ENCODE data around the gene MRPS25.

DNA sequence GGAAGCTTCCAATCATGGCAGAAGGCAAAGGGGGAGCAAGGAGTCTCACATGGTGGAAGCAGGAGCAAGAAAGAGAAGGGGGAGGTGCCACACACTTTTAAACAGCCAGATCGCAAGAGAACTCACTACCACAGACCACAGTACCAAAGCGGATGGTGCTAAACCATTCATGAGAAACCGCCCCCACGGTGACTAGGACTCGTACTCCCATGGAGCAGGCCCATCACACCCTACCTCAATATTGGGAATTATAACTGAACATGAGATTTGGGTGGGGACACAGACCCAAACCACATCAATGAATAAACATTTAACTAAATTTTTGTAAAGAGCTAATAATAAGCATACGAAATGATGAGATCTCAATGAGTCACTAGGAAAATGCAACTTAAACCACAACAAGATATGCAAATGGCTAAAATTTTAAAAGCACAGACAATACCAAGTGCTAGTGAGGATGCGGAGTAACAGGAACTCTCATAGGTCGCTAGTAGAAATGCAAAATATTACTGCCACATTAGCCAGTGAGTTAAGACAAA is 10.0 kb downstream of the MRPS25 start:
- TF ChIP-seq, protein P1, sequence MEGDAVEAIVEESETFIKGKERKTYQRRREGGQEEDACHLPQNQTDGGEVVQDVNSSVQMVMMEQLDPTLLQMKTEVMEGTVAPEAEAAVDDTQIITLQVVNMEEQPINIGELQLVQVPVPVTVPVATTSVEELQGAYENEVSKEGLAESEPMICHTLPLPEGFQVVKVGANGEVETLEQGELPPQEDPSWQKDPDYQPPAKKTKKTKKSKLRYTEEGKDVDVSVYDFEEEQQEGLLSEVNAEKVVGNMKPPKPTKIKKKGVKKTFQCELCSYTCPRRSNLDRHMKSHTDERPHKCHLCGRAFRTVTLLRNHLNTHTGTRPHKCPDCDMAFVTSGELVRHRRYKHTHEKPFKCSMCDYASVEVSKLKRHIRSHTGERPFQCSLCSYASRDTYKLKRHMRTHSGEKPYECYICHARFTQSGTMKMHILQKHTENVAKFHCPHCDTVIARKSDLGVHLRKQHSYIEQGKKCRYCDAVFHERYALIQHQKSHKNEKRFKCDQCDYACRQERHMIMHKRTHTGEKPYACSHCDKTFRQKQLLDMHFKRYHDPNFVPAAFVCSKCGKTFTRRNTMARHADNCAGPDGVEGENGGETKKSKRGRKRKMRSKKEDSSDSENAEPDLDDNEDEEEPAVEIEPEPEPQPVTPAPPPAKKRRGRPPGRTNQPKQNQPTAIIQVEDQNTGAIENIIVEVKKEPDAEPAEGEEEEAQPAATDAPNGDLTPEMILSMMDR (conservative IDR thresholded peaks at IDR 0.05; ENCODE audit: low read length), result no peak
- TF ChIP-seq EZH2phosphoT487 (IDR thresholded peaks at IDR 0.05; ENCODE audit: borderline replicate concordance), result no peak

All from Loucy (cell line).